ENCODE results near the gene CHCHD3.
A peak's percentile ranks its signal among the peaks of the same experiment; 100 is the strongest.

- TF ChIP-seq ZFP3 (CRISPR knock-in tag; IDR thresholded peaks at IDR 0.05) = no peak
- no peak for TF ChIP-seq PATZ1 (CRISPR knock-in tag; IDR thresholded peaks at IDR 0.05; ENCODE audit: borderline replicate concordance)
- TF ChIP-seq TCF4 (CRISPR knock-in tag; IDR thresholded peaks at IDR 0.05; ENCODE audit: borderline replicate concordance) = no peak
- TF ChIP-seq GLIS3 (CRISPR knock-in tag; IDR thresholded peaks at IDR 0.05) = no peak
- TF ChIP-seq OSR1 (CRISPR knock-in tag; IDR thresholded peaks at IDR 0.05) = no peak
- TF ChIP-seq TSHZ2 (CRISPR knock-in tag; IDR thresholded peaks at IDR 0.05) = no peak
- TF ChIP-seq PPARA (CRISPR knock-in tag; IDR thresholded peaks at IDR 0.05; ENCODE audit: borderline replicate concordance) = no peak
- TF ChIP-seq CSDC2 (CRISPR knock-in tag; IDR thresholded peaks at IDR 0.05) = 0 out of 2 replicates have a peak, but pooled peaks have one; percentile 38
- no peak for TF ChIP-seq RARB (CRISPR knock-in tag; IDR thresholded peaks at IDR 0.05)
- TF ChIP-seq TOX (CRISPR knock-in tag; IDR thresholded peaks at IDR 0.05; ENCODE audit: borderline replicate concordance) = no peak
- TF ChIP-seq ZNF565 (CRISPR knock-in tag; conservative IDR thresholded peaks at IDR 0.05; ENCODE audit: low read depth) = no peak
- no peak for TF ChIP-seq POU6F1 (CRISPR knock-in tag; IDR thresholded peaks at IDR 0.05; ENCODE audit: borderline replicate concordance, low read depth)
- TF ChIP-seq ZNF70 (CRISPR knock-in tag; IDR thresholded peaks at IDR 0.05) = no peak
- TF ChIP-seq ARNTL (CRISPR knock-in tag; IDR thresholded peaks at IDR 0.05; ENCODE audit: borderline replicate concordance, low read depth) = no peak
Observed at GRCh38 chr7:132782777-132783640, 298.9 kb downstream of the CHCHD3 start.

Data from SK-N-SH treated with all-trans-retinoic acid at 6 μM for 48 hours (cell line).